ENCODE data around the gene GID8. TPM values are rescaled to one million over a fixed set of nuclear protein-coding genes. Genes with fewer than 3 reads are reported as not detected.

The GID8 gene
- total and polyA plus RNA-seq, 2 of the 13 experiments (the other 11 are each of a cell fraction or from before 2014, with no cell fraction given): 39.6 to 59.8 TPM

GRCh38 chr20:62907384-62908317 lies 30.3 kb upstream of the GID8 start (continued):
- no peak for TF ChIP-seq SRSF9 (IDR thresholded peaks at IDR 0.05; ENCODE audit: borderline replicate concordance, insufficient read depth, low read depth, low read length, poor library complexity, severe bottlenecking)
- 0 out of 2 replicates have a peak, but pooled peaks have one; percentile 28 for TF ChIP-seq PPARG (CRISPR knock-in tag; conservative IDR thresholded peaks at IDR 0.05)
- TF ChIP-seq KMT2A (CRISPR knock-in tag; IDR thresholded peaks at IDR 0.05): 0 out of 2 replicates have a peak, but pooled peaks have one; percentile 41
- no peak for TF ChIP-seq HNRNPL (IDR thresholded peaks at IDR 0.05; ENCODE audit: low read depth, low read length)
- peak; percentile 26; the same call in 1 of the 2 replicates for TF ChIP-seq SOX5 (CRISPR knock-in tag; IDR thresholded peaks at IDR 0.05; ENCODE audit: borderline replicate concordance)
- TF ChIP-seq SMC3 (IDR thresholded peaks at IDR 0.05; ENCODE audit: low read length): peak; percentile 58
- TF ChIP-seq E2F2 (CRISPR knock-in tag; IDR thresholded peaks at IDR 0.05; ENCODE audit: borderline replicate concordance): no peak
- peak; percentile 50 for TF ChIP-seq MED1 (CRISPR knock-in tag; IDR thresholded peaks at IDR 0.05)
- peak; percentile 68; the same call in 1 of the 2 replicates for TF ChIP-seq ZBTB10 (CRISPR knock-in tag; IDR thresholded peaks at IDR 0.05; ENCODE audit: borderline replicate concordance)
- TF ChIP-seq ZBTB33 (CRISPR knock-in tag; IDR thresholded peaks at IDR 0.05): peak; percentile 50; the same call in 1 of the 2 replicates
- no peak for TF ChIP-seq ZNF644 (CRISPR knock-in tag; IDR thresholded peaks at IDR 0.05; ENCODE audit: low read depth)
- 0 out of 2 replicates have a peak, but pooled peaks have one; percentile 30 for TF ChIP-seq YEATS2 (CRISPR knock-in tag; IDR thresholded peaks at IDR 0.05; ENCODE audit: borderline replicate concordance)
- no peak for TF ChIP-seq ZNF335 (CRISPR knock-in tag; IDR thresholded peaks at IDR 0.05)
